Astrocyte of the cerebellum (primary cell): ENCODE results near the gene PARN.
A peak's percentile ranks its signal among the peaks of the same experiment; 100 is the strongest.

Source experiments
- DNase-seq: peaks from one replicate; pipeline ENCODE4 v3.0.0-alpha.2; 2011; ENCODE audit warnings: low read depth
- H3K4me3 ChIP-seq: 2 replicates; pipeline ENCODE4 v1.5.1; 2011; ENCODE audit warnings: mild to moderate bottlenecking, low read depth, low read length, moderate library complexity
- CTCF ChIP-seq: IDR thresholded peaks from 2 replicates; pipeline ENCODE4 v1.5.1; 2012; ENCODE audit warnings: low read length, low read depth, moderate library complexity, mild to moderate bottlenecking; ENCODE audit errors: missing control alignments
- in situ Hi-C: cut with HindIII; loops from 2 replicates; pipeline ENCODE4 v1.10.0; 2017; ENCODE audit warnings: low sequenced_read_pairs

PARN gene

GRCh38 chr16:14502932-14503741 is 126.9 kb downstream of the PARN start:
- H3K4me3 ChIP-seq: no peak overlapping the region
- DNase-seq: peak; percentile 42
- TF ChIP-seq CTCF: no peak
- in situ Hi-C loops: no loop called here

GRCh38 chr16:14502256-14502875 is 127.7 kb downstream of the PARN start:
- TF ChIP-seq CTCF: no peak
- no peak for DNase-seq
- in situ Hi-C loops: no loop called here
- no peak overlapping the region for H3K4me3 ChIP-seq

- DNase-seq: peak; percentile 97
- in situ Hi-C loops: no loop called here
- H3K4me3 ChIP-seq: no peak overlapping the region
- TF ChIP-seq CTCF: no peak
These were observed 128.5 kb downstream of the PARN start for GRCh38 chr16:14501331-14502255.

- DNase-seq: no peak
- no peak for TF ChIP-seq CTCF
- no peak overlapping the region for H3K4me3 ChIP-seq
- in situ Hi-C loops: no loop called here
These were observed 129.3 kb downstream of the PARN start for GRCh38 chr16:14500791-14501190.

- H3K4me3 ChIP-seq: no peak overlapping the region
- no peak for DNase-seq
- in situ Hi-C loops: no loop called here
- TF ChIP-seq CTCF: no peak
These were observed 130.9 kb downstream of the PARN start for GRCh38 chr16:14499110-14499509.

GRCh38 chr16:14497245-14498082 is 132.6 kb downstream of the PARN start:
- no peak for TF ChIP-seq CTCF
- in situ Hi-C loops: no loop called here
- DNase-seq: no peak
- no peak overlapping the region for H3K4me3 ChIP-seq
